ENCODE data around the gene APOL4.

- TF ChIP-seq CTCF (IDR thresholded peaks at IDR 0.05) (no peak), POLR2A (IDR thresholded peaks at IDR 0.05) (no peak)
Observed at GRCh38 chr22:36149441-36149840, 52.2 kb downstream of the APOL4 start.
